Measurements from ENCODE around the gene AMY2A. TPM values are rescaled to one million over a fixed set of nuclear protein-coding genes. Genes with fewer than 3 reads are reported as not detected.
"Not testable (repeated sequence)": the region's sequence is repeated elsewhere in the genome, so short reads cannot be mapped to it uniquely, and the experiment has no call there.

AMY2A gene
- total RNA-seq: 1 to 10 TPM in 2 of 9 donors, under 1 TPM in 1, not detected in 6; 0.35 to 1.9 (median 1.1) TPM
- polyA plus RNA-seq: under 1 TPM in 1 of 2 donors, not detected in 1; 0.21 TPM
- long read RNA-seq, donor 1: 0 reads
- long read RNA-seq, donor 2: 0 reads
- long read RNA-seq, donor 3: 0 reads

DNA sequence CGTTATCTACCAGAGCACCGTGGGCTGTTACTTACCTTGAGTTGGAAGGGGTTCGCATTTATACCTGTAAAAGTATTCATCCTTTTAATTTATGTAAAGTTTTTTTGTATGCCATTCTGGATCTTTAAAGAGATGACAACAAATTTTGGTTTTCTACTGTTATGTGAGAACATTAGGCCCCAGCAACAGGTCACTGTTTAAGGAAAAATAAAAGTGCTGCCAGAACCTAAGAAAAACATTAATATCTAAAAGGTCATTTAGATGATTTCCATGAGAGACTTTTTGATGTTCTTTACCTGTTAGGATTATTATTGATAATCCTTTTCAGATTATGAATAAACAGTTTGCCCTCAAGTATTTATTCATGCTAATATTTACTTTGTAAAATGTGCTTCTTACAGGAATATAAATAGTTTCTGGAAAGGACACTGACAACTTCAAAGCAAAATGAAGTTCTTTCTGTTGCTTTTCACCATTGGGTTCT lies at the start of gene AMY2A:
AMY2A (plus strand) TSS at position 434 of the 484 bp plus-strand sequence; CDS start at position 448, 14 bp downstream.
- H3K27me3 ChIP-seq; H3K4me3 ChIP-seq; intact Hi-C loops (cut with DNase I); H3K27ac ChIP-seq; DNase-seq; H3K9me3 ChIP-seq; H3K4me1 ChIP-seq; H3K36me3 ChIP-seq; ATAC-seq: not testable (repeated sequence)
- WGBS, 4 donors: 72 to 81% (median 75%) methylated on average over 3 of the region's 3 CpGs

- H3K9me3 ChIP-seq: no peaks in the 10 kb centered on the region
- H3K4me3 ChIP-seq: no peak overlapping the region
- H3K4me1 ChIP-seq: no peaks in the 10 kb centered on the region
- no peaks in the 10 kb centered on the region for H3K27me3 ChIP-seq
- H3K36me3 ChIP-seq: peaks cover 0 to 63% (median 13%) of the 10 kb centered on the region in 9 donors
- WGBS, 4 donors: 90 to 99% (median 97%) methylated on average over 7 of the region's 7 CpGs
- H3K27ac ChIP-seq: no peak overlapping the region
- peak in 1 of 4 donors; percentile 22 for ATAC-seq
- no peak for TF ChIP-seq POLR2A (IDR thresholded peaks at IDR 0.05)
- TF ChIP-seq, protein P1, sequence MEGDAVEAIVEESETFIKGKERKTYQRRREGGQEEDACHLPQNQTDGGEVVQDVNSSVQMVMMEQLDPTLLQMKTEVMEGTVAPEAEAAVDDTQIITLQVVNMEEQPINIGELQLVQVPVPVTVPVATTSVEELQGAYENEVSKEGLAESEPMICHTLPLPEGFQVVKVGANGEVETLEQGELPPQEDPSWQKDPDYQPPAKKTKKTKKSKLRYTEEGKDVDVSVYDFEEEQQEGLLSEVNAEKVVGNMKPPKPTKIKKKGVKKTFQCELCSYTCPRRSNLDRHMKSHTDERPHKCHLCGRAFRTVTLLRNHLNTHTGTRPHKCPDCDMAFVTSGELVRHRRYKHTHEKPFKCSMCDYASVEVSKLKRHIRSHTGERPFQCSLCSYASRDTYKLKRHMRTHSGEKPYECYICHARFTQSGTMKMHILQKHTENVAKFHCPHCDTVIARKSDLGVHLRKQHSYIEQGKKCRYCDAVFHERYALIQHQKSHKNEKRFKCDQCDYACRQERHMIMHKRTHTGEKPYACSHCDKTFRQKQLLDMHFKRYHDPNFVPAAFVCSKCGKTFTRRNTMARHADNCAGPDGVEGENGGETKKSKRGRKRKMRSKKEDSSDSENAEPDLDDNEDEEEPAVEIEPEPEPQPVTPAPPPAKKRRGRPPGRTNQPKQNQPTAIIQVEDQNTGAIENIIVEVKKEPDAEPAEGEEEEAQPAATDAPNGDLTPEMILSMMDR (IDR thresholded peaks at IDR 0.05): no peak
- DNase-seq: peak in 1 of 5 donors; percentile 14
- intact Hi-C loops (cut with DNase I): no loop called here
Measured at GRCh38 chr1:103569493-103569892, 47.7 kb upstream of the AMY2A start.

DNA sequence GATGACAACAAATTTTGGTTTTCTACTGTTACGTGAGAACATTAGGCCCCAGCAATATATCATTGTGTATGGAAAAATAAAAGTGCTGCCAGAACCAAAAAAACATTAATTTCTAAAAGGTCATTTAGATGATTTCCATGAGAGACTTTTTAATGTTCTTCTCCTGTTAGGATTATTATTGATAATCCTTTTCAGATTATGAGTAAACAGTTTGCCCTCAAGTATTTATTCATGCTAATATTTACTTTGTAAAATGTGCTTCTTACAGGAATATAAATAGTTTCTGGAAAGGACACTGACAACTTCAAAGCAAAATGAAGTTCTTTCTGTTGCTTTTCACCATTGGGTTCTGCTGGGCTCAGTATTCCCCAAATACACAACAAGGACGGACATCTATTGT lies 45.9 kb upstream of the AMY2A start, which contains the start of gene AMY2B:
AMY2B (plus strand) TSS at position 301 of the 400 bp plus-strand sequence; CDS start at position 315, 14 bp downstream.
- H3K27me3 ChIP-seq; H3K4me1 ChIP-seq; H3K9me3 ChIP-seq; intact Hi-C loops (cut with DNase I); H3K27ac ChIP-seq; ATAC-seq; H3K4me3 ChIP-seq; DNase-seq: not testable (repeated sequence)
- peaks cover 0 to 71% (median 20%) of the 10 kb centered on the region in 9 donors for H3K36me3 ChIP-seq
- WGBS, 4 donors: 89 to 99% (median 96%) methylated on average over 2 of the region's 2 CpGs

- intact Hi-C loops (cut with DNase I): no loop called here
- DNase-seq: no peak
- no peak for TF ChIP-seq POLR2A (IDR thresholded peaks at IDR 0.05)
- TF ChIP-seq, protein P1 (IDR thresholded peaks at IDR 0.05): no peak
- ATAC-seq: no peak
- Histone ChIP-seq H3K27ac (no peak overlapping the region), H3K27me3 (no peaks in the 10 kb centered on the region), H3K4me3 (no peak overlapping the region), H3K9me3 (no peaks in the 10 kb centered on the region), H3K4me1 (no peaks in the 10 kb centered on the region), H3K36me3 (peaks cover 0 to 63% (median 5%) of the 10 kb centered on the region in 9 donors)
Measured at GRCh38 chr1:103576065-103576464, 41.2 kb upstream of the AMY2A start.

DNA sequence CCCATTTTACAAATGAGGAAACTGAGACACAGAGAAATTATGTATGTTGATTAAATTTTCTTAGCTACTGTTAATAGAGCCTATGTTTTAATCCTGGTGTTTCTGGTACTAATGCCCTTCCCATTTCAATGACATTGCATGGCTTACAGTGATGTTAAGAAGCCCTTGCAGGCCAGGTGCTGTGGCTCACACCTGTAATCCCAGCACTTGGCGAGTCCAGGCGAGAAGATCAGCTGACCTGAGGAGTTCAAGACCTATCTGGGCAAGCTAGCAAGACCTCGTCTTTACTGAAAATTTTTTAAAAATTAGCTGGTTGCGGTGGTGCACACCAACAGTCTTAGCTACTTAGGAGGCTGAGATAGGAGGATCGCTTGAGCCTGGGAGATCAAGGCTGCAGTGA lies 40.4 kb upstream of the AMY2A start:
- ATAC-seq; H3K27me3 ChIP-seq; H3K27ac ChIP-seq; intact Hi-C loops (cut with DNase I); DNase-seq; H3K4me3 ChIP-seq; H3K4me1 ChIP-seq; H3K9me3 ChIP-seq: not testable (repeated sequence)
- 92 to 99% (median 95%) methylated on average over 3 to 5 of the region's 5 CpGs for WGBS, 4 donors
- peaks cover 0 to 61% (median 5%) of the 10 kb centered on the region in 9 donors for H3K36me3 ChIP-seq

DNA sequence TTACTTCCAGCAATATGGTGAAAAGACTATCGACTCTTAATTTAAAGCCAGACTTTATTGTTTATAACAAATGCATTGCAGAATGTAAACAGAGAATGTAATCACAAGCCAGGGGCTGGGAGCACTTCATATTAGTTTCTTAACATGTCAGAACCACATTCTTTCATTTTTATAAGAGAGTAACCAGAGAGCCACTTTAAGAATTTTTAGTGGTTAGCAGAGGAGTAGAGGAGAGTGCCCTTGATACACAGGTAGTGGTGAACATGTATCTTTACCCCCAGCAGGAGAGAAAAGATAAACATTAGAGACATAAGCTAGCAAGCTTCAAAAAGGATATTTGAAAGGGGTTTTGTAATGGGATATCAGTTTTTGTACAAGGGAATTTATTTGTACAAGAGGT lies 34.8 kb upstream of the AMY2A start:
- no peak overlapping the region for H3K4me3 ChIP-seq
- no peaks in the 10 kb centered on the region for H3K9me3 ChIP-seq
- ATAC-seq: no peak
- H3K4me1 ChIP-seq: no peaks in the 10 kb centered on the region
- peaks cover 0 to 29% (median 0%) of the 10 kb centered on the region in 9 donors for H3K36me3 ChIP-seq
- intact Hi-C loops (cut with DNase I): no loop called here
- 90 to 96% (median 95%) methylated on average over 1 of the region's 1 CpG for WGBS, 4 donors
- TF ChIP-seq, protein P1 (IDR thresholded peaks at IDR 0.05): no peak
- no peak for TF ChIP-seq POLR2A (IDR thresholded peaks at IDR 0.05)
- DNase-seq: no peak
- no peaks in the 10 kb centered on the region for H3K27me3 ChIP-seq
- H3K27ac ChIP-seq: no peak overlapping the region

All from heart left ventricle (tissue), 16 donors.